K562 (cell line): ENCODE measurements around the gene WDR27. TPM values are rescaled to one million over a fixed set of nuclear protein-coding genes. Genes with fewer than 3 reads are reported as not detected.

Source experiments
- BCOR ChIP-seq: fragments of 450-650 bp; IDR thresholded peaks from 2 replicates; pipeline ENCODE4 v1.6.1; 2016
- DPF2 ChIP-seq: fragments of 450-650 bp; IDR thresholded peaks from 2 replicates; pipeline ENCODE4 v1.6.1; 2016
- ESRRB ChIP-seq: fragments of 250-450 bp; sonication (Bioruptor Pico); IDR thresholded peaks from 2 replicates; pipeline ENCODE4 v1.5.0; 2020; ENCODE audit warnings: mild to moderate bottlenecking, moderate library complexity, borderline replicate concordance
- HLTF ChIP-seq: fragments of 450-650 bp; IDR thresholded peaks from 2 replicates; pipeline ENCODE4 v1.6.1; 2016
- HMG20A ChIP-seq: fragments of 450-650 bp; formaldehyde crosslinking; conservative IDR thresholded peaks from 2 replicates; pipeline ENCODE4 v1.4.0; 2020; ENCODE audit warnings: mild to moderate bottlenecking, mixed read lengths
- ILK ChIP-seq: fragments of 450-650 bp; IDR thresholded peaks from 2 replicates; pipeline ENCODE4 v1.6.1; 2016; ENCODE audit warnings: missing genetic modification characterization, low read depth, mild to moderate bottlenecking, missing compliant biosample characterization, moderate library complexity, borderline replicate concordance
- KLF1 ChIP-seq: fragments of 450-650 bp; IDR thresholded peaks from 2 replicates; pipeline ENCODE4 v1.6.1; 2016; ENCODE audit warnings: missing genetic modification characterization, missing compliant biosample characterization
- NFIX ChIP-seq: fragments of 250-450 bp; sonication (Bioruptor Pico); IDR thresholded peaks from 2 replicates; pipeline ENCODE4 v1.4.0; 2020; ENCODE audit warnings: low read depth, mild to moderate bottlenecking, moderate library complexity
- NR1H2 ChIP-seq: sonication (generic); formaldehyde crosslinking; IDR thresholded peaks from 2 replicates; pipeline ENCODE4 v1.4.0; 2020; ENCODE audit warnings: mild to moderate bottlenecking, missing genetic modification reagents
- RHOXF2B ChIP-seq: fragments of 250-450 bp; sonication (Bioruptor Pico); conservative IDR thresholded peaks from 2 replicates; pipeline ENCODE4 v1.5.1; 2021
- ZNF12 ChIP-seq: sonication (generic); formaldehyde crosslinking; IDR thresholded peaks from 2 replicates; pipeline ENCODE4 v1.4.0; 2020; ENCODE audit warnings: mild to moderate bottlenecking, missing genetic modification reagents
- ZNF695 ChIP-seq: fragments of 450-650 bp; formaldehyde crosslinking; IDR thresholded peaks from 2 replicates; pipeline ENCODE4 v1.4.0; 2020; ENCODE audit warnings: mild to moderate bottlenecking, moderate library complexity
- ZNF717 ChIP-seq: fragments of 250-450 bp; sonication (Bioruptor Pico); IDR thresholded peaks from 2 replicates; pipeline ENCODE4 v1.5.0; 2021
- polyA plus RNA-seq, 8 experiments: library from polyadenylated mRNA; depleted of rRNA in 4 of 8; stranded (reverse) in 5 of 8; unstranded in 3 of 8; fragments of >200 nt; fragmentation: Nextera tagmentation in 2 of 8; fragmentation: Illumina TruSeq in 1 of 8; extraction: Ambion mirVana in 2 of 8; extraction: Trizol in 1 of 8; gene quantifications; 2 replicates each; pipeline versions ENCODE4 v1.2.1 to v1.2.3, GENCODE V29; 2011 to 2014; ENCODE audit warnings: inconsistent platforms in 1 of 8, missing spikeins in 1 of 8
- total RNA-seq, 7 experiments: library from RNA; depleted of rRNA in 6 of 7; stranded (reverse); fragments of >200 nt in 6 of 7; fragmentation: Illumina TruSeq in 2 of 7; extraction: Trizol in 2 of 7; gene quantifications; 2 replicates each; pipeline versions ENCODE4 v1.2.1 to v1.2.3, GENCODE V29; 2011 to 2021; ENCODE audit warnings: low replicate concordance in 1 of 7
- TF ChIP-seq, protein P1 (sequence below): fragments of 450-650 bp; formaldehyde crosslinking; IDR thresholded peaks from 2 replicates; pipeline ENCODE4 v1.4.0; 2020; ENCODE audit warnings: mild to moderate bottlenecking, moderate library complexity
- TF ChIP-seq, protein P2 (sequence below): fragments of 250-450 bp; sonication (Bioruptor Pico); IDR thresholded peaks from 2 replicates; pipeline ENCODE4 v1.9.0; 2021; ENCODE audit warnings: mild to moderate bottlenecking, inconsistent platforms
- TF ChIP-seq, protein P3 (sequence below): sonication (generic); formaldehyde crosslinking; IDR thresholded peaks from 2 replicates; pipeline ENCODE4 v1.8.1; 2023; ENCODE audit warnings: mild to moderate bottlenecking, missing genetic modification reagents, moderate library complexity
- TF ChIP-seq, protein P4 (sequence below): fragments of 250-450 bp; sonication (Bioruptor Pico); IDR thresholded peaks from 2 replicates; pipeline ENCODE4 v1.8.0; 2022; ENCODE audit warnings: moderate library complexity, mild to moderate bottlenecking, inconsistent platforms
- TF ChIP-seq, protein P5 (sequence below), 3 experiments: fragments of 200-800 bp in 1 of 3; fragments of 250-450 bp in 1 of 3; fragments of 450-650 bp in 1 of 3; sonication (Bioruptor Pico) in 1 of 3; sonication (Bioruptor generic) in 1 of 3; formaldehyde crosslinking in 1 of 3; IDR thresholded peaks; 2 replicates each; pipeline versions ENCODE4 v1.6.1 to v1.8.0; 2016 to 2022; ENCODE audit warnings: mild to moderate bottlenecking in 2 of 3, missing genetic modification characterization in 2 of 3, missing compliant biosample characterization in 1 of 3, moderate library complexity in 1 of 3

WDR27 gene
- total and polyA plus RNA-seq, 9 of the 15 experiments (the other 6 are each of a cell fraction or from before 2014, with no cell fraction given): 4.3 to 77.2 (median 22.7) TPM

DNA sequence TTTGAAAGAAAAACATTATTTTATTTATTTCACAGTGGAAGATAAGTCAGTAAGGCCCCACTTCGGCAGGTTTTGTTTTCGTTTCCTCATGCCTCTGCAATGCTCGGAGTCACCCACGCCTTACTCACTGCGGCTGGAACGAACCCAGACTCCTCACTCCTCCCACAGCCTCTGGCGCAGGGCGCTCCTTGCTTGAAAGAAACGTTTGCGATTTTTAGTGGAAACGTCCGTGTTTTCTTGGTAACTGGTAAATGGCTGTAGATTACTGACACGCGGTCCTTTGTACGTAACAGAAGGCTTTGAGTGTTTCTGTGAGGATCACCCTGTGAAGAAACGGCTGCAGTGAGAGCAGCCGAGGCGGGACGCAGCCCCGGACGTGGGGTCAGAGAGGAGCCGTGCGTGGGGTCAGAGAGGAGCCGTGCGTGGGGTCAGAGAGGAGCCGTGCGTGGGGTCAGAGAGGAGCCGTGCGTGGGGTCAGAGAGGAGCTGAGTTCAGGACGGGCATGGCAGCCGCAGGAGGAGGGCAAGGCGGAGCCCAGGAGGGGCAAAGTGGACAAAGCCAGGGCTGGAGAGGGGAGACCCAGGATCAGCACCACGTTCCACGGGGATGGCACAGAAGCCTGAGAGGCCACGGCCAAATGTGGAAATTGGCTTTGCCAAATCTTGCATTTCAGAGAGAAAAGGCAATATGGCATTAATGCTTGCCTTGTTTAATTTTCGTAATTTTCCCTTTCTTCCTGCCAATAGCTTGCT, 249.5 kb downstream of the WDR27 start (continued):
- TF ChIP-seq, protein P1, sequence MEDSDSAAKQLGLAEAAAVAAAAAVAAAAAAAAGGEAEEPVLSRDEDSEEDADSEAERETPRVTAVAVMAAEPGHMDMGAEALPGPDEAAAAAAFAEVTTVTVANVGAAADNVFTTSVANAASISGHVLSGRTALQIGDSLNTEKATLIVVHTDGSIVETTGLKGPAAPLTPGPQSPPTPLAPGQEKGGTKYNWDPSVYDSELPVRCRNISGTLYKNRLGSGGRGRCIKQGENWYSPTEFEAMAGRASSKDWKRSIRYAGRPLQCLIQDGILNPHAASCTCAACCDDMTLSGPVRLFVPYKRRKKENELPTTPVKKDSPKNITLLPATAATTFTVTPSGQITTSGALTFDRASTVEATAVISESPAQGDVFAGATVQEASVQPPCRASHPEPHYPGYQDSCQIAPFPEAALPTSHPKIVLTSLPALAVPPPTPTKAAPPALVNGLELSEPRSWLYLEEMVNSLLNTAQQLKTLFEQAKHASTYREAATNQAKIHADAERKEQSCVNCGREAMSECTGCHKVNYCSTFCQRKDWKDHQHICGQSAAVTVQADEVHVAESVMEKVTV: no peak
- TF ChIP-seq DPF2: peak; percentile 78
- no peak for TF ChIP-seq NR1H2
- TF ChIP-seq ZNF12 (CRISPR knock-in tag): no peak; the same call in 1 of the 2 replicates
- TF ChIP-seq NFIX (CRISPR knock-in tag): no peak
- peak; percentile 72; the same call in 1 of the 2 replicates for TF ChIP-seq HLTF
- TF ChIP-seq, protein P2, sequence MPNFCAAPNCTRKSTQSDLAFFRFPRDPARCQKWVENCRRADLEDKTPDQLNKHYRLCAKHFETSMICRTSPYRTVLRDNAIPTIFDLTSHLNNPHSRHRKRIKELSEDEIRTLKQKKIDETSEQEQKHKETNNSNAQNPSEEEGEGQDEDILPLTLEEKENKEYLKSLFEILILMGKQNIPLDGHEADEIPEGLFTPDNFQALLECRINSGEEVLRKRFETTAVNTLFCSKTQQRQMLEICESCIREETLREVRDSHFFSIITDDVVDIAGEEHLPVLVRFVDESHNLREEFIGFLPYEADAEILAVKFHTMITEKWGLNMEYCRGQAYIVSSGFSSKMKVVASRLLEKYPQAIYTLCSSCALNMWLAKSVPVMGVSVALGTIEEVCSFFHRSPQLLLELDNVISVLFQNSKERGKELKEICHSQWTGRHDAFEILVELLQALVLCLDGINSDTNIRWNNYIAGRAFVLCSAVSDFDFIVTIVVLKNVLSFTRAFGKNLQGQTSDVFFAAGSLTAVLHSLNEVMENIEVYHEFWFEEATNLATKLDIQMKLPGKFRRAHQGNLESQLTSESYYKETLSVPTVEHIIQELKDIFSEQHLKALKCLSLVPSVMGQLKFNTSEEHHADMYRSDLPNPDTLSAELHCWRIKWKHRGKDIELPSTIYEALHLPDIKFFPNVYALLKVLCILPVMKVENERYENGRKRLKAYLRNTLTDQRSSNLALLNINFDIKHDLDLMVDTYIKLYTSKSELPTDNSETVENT (CRISPR knock-in tag): no peak
- TF ChIP-seq KLF1 (tag): no peak
- TF ChIP-seq, protein P3, sequence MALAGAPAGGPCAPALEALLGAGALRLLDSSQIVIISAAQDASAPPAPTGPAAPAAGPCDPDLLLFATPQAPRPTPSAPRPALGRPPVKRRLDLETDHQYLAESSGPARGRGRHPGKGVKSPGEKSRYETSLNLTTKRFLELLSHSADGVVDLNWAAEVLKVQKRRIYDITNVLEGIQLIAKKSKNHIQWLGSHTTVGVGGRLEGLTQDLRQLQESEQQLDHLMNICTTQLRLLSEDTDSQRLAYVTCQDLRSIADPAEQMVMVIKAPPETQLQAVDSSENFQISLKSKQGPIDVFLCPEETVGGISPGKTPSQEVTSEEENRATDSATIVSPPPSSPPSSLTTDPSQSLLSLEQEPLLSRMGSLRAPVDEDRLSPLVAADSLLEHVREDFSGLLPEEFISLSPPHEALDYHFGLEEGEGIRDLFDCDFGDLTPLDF: peak; percentile 80; the same call in 1 of the 2 replicates
- no peak for TF ChIP-seq ZNF695 (CRISPR knock-in tag)
- TF ChIP-seq ZNF717 (CRISPR knock-in tag): no peak
- peak; percentile 26; the same call in 1 of the 2 replicates for TF ChIP-seq BCOR
- TF ChIP-seq, protein P4, sequence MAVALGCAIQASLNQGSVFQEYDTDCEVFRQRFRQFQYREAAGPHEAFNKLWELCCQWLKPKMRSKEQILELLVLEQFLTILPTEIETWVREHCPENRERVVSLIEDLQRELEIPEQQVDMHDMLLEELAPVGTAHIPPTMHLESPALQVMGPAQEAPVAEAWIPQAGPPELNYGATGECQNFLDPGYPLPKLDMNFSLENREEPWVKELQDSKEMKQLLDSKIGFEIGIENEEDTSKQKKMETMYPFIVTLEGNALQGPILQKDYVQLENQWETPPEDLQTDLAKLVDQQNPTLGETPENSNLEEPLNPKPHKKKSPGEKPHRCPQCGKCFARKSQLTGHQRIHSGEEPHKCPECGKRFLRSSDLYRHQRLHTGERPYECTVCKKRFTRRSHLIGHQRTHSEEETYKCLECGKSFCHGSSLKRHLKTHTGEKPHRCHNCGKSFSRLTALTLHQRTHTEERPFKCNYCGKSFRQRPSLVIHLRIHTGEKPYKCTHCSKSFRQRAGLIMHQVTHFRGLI: no peak
- TF ChIP-seq RHOXF2B (CRISPR knock-in tag): no peak; the same call in 1 of the 2 replicates
- TF ChIP-seq HMG20A: no peak
- TF ChIP-seq, protein P5, sequence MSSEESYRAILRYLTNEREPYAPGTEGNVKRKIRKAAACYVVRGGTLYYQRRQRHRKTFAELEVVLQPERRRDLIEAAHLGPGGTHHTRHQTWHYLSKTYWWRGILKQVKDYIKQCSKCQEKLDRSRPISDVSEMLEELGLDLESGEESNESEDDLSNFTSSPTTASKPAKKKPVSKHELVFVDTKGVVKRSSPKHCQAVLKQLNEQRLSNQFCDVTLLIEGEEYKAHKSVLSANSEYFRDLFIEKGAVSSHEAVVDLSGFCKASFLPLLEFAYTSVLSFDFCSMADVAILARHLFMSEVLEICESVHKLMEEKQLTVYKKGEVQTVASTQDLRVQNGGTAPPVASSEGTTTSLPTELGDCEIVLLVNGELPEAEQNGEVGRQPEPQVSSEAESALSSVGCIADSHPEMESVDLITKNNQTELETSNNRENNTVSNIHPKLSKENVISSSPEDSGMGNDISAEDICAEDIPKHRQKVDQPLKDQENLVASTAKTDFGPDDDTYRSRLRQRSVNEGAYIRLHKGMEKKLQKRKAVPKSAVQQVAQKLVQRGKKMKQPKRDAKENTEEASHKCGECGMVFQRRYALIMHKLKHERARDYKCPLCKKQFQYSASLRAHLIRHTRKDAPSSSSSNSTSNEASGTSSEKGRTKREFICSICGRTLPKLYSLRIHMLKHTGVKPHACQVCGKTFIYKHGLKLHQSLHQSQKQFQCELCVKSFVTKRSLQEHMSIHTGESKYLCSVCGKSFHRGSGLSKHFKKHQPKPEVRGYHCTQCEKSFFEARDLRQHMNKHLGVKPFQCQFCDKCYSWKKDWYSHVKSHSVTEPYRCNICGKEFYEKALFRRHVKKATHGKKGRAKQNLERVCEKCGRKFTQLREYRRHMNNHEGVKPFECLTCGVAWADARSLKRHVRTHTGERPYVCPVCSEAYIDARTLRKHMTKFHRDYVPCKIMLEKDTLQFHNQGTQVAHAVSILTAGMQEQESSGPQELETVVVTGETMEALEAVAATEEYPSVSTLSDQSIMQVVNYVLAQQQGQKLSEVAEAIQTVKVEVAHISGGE (CRISPR knock-in tag; IDR thresholded peaks at IDR 0.05): peak in 1 of 3 experiments; percentile 39; a peak in 1 of 6 replicates
- no peak for TF ChIP-seq ESRRB (CRISPR knock-in tag)
- no peak for TF ChIP-seq ILK (tag)
